Measurements from ENCODE around the gene CALCB.
"Not testable (repeated sequence)": the region's sequence is repeated elsewhere in the genome, so short reads cannot be mapped to it uniquely, and the experiment has no call there.

Gene CALCB, protein sequence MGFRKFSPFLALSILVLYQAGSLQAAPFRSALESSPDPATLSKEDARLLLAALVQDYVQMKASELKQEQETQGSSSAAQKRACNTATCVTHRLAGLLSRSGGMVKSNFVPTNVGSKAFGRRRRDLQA

DNA sequence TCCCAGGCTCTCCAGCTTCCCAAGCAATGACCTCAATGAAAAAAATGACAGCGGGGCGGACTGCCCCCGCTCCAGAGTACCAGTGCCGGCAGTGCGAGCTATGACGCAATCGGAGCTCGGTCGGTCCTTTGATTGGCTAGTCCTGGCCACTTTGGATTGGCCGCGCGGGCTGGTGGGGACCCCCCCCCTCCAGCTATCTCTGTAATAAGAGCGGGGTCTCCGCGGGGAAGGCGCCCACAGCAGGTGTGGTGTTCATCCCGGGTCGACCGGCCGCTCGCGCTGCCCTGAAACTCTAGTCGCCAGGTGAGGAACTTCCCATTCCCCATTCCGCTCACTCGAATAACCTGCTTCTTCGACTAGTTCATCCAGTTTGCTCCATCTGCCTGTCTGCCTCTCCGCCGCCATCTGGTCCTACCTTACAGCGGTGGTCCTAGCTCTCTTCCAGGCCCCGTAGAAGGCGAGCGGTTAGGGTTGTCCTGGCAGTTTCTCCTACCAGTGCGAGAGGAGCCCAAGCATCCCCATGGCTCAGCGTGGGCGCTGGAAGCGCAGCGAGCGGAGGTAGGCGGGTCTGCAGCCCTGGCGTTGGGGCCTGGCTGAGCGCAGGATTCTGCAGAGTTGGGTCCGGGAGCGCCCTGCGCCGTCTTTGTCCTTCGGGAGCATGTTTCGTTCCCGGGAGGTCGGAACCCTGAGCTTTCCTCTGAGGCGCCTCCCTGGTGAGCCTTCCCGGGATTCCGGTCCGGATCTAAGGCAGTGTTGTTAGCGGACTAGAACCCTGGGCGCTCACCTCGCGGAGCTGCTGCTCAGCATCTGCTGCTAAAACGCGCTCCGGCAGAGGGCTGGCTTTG is at the start of gene CALCB:
TSS of gene CALCB (plus strand) at position 233 of the 845 bp plus-strand sequence. CDS start 1,126 bp downstream, outside the sequence.
- H3K36me3 Mint-ChIP-seq, result no peaks in the 10 kb centered on the region
- peaks cover 1% of the 10 kb centered on the region for H3K9me3 Mint-ChIP-seq
- H3K4me1 Mint-ChIP-seq, result peaks cover 19% of the 10 kb centered on the region
- no peak for ATAC-seq
- peaks cover 60% of the 10 kb centered on the region for H3K27me3 Mint-ChIP-seq
- no peak within 1 kb of the TSS for H3K27ac Mint-ChIP-seq
- H3K4me3 Mint-ChIP-seq, result peak within 1 kb of the TSS; percentile 54

DNA sequence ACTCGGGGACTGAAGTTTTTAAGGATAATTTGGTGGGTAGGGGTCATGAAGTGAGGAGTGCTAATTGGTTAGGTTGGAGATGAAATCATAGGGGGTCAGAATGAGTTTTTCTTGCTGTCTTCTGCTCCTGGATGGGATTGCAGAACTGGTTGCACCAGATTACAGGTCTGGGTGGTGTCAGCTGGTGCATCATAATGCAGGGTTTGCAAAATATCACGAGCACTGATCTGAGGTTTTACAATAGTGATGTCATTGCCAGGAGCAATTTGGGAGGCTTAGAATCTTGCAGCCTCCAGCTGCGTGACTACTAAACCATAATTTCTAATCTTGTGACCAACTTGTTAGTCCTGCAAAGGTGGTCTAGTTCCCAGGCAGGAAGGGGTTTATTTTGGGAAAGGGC is 46.4 kb upstream of the CALCB start:
- no peak for ATAC-seq

DNA sequence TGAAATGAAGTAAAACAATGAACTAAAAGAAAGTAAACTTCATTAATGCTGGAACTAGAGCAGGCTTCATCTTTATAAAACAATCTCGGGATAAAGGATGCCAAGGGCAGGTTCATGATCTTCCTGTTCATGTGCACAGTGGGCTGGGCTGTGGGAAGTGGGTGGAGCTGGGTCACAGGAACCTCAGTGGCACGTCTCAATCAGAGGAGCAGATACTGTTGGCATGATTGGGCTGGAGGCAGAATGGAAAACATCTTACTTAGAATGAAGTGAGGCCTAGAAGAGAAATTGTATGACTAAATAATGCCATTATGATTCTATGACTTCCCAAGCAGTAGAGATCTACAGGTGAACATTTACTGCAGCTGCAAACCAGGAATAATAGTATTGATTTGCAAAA is 45.4 kb upstream of the CALCB start:
- Mint-ChIP-seq H3K9me3 (no peaks in the 10 kb centered on the region), H3K27ac (no peak overlapping the region), H3K4me3 (no peak overlapping the region), H3K4me1 (no peaks in the 10 kb centered on the region), H3K27me3 (peaks cover 57% of the 10 kb centered on the region), H3K36me3 (no peaks in the 10 kb centered on the region)
- ATAC-seq, result no peak

More for the DNA sequence above, 46.4 kb upstream of the CALCB start:
- H3K27me3 Mint-ChIP-seq, result peaks cover 58% of the 10 kb centered on the region
- H3K27ac Mint-ChIP-seq, result no peak overlapping the region
- no peaks in the 10 kb centered on the region for H3K9me3 Mint-ChIP-seq
- no peaks in the 10 kb centered on the region for H3K4me1 Mint-ChIP-seq
- no peak overlapping the region for H3K4me3 Mint-ChIP-seq
- no peaks in the 10 kb centered on the region for H3K36me3 Mint-ChIP-seq

DNA sequence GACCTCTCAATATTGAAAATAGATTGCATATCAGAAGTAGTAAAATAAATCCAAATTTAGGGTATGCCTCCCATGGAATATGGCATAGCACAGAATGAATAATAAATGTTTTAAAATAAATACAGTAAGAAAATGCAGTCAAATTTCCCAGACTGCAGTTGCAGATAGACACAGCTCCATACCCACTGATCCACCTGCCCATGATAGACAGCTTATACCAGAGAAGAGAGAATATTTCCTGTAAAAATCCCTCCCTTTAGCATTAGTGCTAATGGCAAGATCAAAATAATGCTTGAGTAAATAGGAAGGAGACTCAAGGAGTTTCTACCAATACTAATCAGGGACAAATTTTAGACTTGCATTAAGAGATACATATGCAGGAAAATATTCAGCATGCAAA is 45.0 kb upstream of the CALCB start:
- no peaks in the 10 kb centered on the region for H3K4me1 Mint-ChIP-seq
- no peak overlapping the region for H3K4me3 Mint-ChIP-seq
- no peak overlapping the region for H3K27ac Mint-ChIP-seq
- H3K27me3 Mint-ChIP-seq, result peaks cover 57% of the 10 kb centered on the region
- no peaks in the 10 kb centered on the region for H3K9me3 Mint-ChIP-seq
- no peak for ATAC-seq
- no peaks in the 10 kb centered on the region for H3K36me3 Mint-ChIP-seq

DNA sequence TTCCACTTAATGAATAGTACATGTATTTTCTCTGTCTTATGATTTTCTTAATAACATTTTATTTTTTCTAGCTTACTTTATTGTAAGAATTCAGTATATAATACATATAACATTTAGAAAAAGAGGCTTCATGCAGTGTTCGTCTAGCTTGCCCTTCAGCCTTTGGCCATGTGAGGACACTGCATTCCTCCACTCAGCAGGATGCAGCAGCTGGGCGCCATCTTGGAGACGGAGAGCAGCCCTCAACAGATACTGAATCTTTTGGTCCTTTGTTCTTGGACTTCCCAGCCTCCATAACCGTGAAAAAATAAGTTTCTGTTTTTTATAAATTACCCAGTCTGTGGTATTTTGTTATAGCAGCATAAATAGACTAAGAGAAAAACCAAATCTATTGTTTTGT is 41.4 kb upstream of the CALCB start:
- ATAC-seq, H3K36me3 Mint-ChIP-seq, H3K4me1 Mint-ChIP-seq, H3K9me3 Mint-ChIP-seq, H3K4me3 Mint-ChIP-seq, H3K27ac Mint-ChIP-seq: not testable (repeated sequence)
- H3K27me3 Mint-ChIP-seq, result peaks cover 34% of the 10 kb centered on the region

DNA sequence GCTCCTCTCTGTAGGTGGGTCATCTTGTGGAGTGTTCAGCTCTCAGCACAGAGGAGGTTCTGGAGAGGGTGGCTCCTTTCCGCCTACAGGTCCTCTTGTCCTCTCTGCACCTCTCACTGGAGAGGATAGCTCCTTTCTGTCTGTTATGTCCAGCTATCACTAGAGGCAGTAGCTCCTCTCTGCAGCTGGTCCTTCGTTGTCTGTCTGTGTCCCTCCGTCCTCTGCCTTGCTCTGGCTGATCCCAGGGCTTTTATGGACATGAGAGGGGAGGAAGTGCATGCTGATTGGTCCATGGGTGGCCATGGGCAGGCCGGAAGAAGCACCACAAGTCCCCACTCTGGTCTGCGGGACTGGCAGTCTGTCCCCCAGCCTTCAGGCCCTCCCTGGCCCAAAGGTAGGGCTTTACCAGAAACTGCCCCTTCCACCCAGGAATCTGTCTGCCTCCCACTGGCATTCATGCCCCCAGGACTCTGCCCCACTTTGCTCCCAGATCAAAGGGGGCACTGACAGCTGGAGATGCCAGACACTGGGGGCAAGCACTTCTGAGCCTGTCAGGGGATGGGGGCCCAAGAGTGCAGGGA is 38.6 kb upstream of the CALCB start:
- H3K27me3 Mint-ChIP-seq, result peaks cover 15% of the 10 kb centered on the region
- no peak overlapping the region for H3K27ac Mint-ChIP-seq
- no peaks in the 10 kb centered on the region for H3K4me1 Mint-ChIP-seq
- H3K4me3 Mint-ChIP-seq, result no peak overlapping the region
- H3K9me3 Mint-ChIP-seq, result no peaks in the 10 kb centered on the region
- ATAC-seq, result no peak
- H3K36me3 Mint-ChIP-seq, result no peaks in the 10 kb centered on the region

DNA sequence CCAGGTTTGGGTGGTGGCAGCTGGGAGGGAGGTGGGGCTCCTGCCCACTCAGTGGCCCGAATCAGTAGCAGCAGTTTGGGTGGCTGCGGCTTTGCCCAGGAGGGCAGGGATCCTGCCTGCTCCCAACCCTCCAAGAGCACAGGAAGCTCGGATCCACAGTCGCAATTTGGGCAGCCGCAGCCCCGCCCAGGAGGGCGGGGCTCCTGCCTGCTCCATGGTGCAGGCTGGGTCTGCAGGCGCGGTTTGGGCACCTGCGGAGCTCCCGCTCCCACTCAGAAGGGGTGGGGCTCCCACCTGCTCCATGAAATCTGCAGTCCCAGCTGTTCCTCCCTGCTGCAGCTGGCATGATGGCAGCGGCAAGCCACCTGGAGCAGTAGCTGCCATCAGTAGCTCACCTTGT is 38.1 kb upstream of the CALCB start:
- no peaks in the 10 kb centered on the region for H3K9me3 Mint-ChIP-seq
- no peaks in the 10 kb centered on the region for H3K4me1 Mint-ChIP-seq
- no peak overlapping the region for H3K27ac Mint-ChIP-seq
- H3K36me3 Mint-ChIP-seq, result no peaks in the 10 kb centered on the region
- no peak for ATAC-seq
- peaks cover 15% of the 10 kb centered on the region for H3K27me3 Mint-ChIP-seq
- no peak overlapping the region for H3K4me3 Mint-ChIP-seq

DNA sequence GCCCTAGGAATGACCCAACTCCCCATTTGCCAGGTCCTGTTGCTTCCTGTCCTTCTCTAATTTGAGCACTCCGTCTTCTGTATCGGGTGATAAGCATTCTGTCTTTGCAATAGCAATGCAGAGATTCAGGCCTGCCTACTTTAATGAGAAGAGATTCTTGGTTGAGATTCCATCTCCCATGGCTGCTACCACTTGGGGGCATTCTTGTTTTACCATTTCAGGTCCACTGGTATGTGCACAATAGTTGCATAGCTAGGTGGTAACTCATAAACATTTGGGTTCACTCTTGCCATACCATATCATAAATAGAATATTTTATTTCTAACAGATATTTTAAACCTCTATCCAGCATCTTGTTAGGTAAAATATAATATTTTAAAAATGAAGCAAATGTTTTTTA is 34.4 kb upstream of the CALCB start:
- no peaks in the 10 kb centered on the region for H3K4me1 Mint-ChIP-seq
- no peak overlapping the region for H3K27ac Mint-ChIP-seq
- no peak overlapping the region for H3K4me3 Mint-ChIP-seq
- H3K27me3 Mint-ChIP-seq, result peaks cover 8% of the 10 kb centered on the region
- no peak for ATAC-seq
- no peaks in the 10 kb centered on the region for H3K9me3 Mint-ChIP-seq
- no peaks in the 10 kb centered on the region for H3K36me3 Mint-ChIP-seq

DNA sequence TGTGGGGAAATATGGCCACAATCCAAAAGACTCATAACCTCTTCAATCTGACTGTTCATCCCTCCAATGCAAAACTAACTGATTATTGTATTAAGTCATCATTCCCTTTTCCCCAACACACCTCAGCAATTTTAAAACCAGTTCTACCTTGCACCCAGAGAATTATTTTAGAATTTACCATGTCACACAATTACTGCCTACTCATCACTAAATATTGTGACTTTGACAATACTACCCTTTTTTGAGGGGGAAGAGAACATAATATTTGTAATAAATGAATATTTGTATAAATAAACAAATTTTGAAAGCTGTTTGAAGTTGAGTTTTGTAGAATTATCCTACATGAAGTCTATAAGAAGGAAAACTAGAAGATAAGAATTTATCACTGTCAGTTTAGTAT is 28.2 kb upstream of the CALCB start:
- ATAC-seq, result no peak
- Mint-ChIP-seq H3K27me3 (no peaks in the 10 kb centered on the region), H3K4me3 (no peak overlapping the region), H3K36me3 (no peaks in the 10 kb centered on the region), H3K27ac (no peak overlapping the region), H3K9me3 (no peaks in the 10 kb centered on the region), H3K4me1 (no peaks in the 10 kb centered on the region)

DNA sequence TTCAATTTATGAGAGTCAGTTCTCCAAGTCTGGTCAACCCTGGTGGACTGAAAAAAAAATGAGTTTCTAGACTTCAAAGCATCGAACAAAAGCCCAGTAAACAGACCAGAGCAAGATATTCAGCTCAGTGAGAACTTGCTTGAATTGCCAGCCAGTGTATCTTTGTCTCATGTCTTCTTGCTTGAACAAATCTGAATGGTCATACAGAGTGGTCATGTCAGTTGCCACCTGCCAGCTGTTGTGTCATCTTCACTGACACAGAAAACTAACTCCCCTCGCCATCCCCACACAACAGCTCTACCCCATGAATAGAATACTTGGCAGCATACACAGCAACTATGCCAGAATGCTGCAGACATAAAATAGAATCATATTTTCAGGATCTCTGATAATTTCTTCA is 27.5 kb upstream of the CALCB start:
- H3K36me3 Mint-ChIP-seq, result no peaks in the 10 kb centered on the region
- no peaks in the 10 kb centered on the region for H3K9me3 Mint-ChIP-seq
- no peaks in the 10 kb centered on the region for H3K4me1 Mint-ChIP-seq
- no peak overlapping the region for H3K27ac Mint-ChIP-seq
- no peak overlapping the region for H3K4me3 Mint-ChIP-seq
- no peak for ATAC-seq
- H3K27me3 Mint-ChIP-seq, result no peaks in the 10 kb centered on the region

DNA sequence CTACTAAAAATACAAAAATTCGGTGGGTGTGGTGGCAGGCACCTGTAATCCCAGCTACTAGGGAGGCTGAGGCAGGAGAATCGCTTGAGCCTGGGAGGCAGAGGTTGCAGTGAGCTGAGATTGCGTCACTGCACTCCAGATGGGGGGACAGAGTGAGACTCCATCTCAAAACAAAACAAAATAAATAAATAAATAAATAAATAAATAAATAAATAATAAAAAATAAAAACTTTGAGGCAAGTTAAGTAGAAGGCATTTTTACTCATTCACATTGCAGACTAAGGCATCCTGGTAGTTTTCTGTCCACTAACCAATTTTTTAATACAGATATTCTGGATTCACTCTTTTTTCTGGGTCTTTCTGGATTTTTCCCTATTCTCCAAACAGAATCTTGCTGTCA is 26.7 kb upstream of the CALCB start:
- not testable (repeated sequence) for H3K27ac Mint-ChIP-seq, H3K9me3 Mint-ChIP-seq, H3K4me3 Mint-ChIP-seq, H3K4me1 Mint-ChIP-seq, H3K36me3 Mint-ChIP-seq, H3K27me3 Mint-ChIP-seq, ATAC-seq

DNA sequence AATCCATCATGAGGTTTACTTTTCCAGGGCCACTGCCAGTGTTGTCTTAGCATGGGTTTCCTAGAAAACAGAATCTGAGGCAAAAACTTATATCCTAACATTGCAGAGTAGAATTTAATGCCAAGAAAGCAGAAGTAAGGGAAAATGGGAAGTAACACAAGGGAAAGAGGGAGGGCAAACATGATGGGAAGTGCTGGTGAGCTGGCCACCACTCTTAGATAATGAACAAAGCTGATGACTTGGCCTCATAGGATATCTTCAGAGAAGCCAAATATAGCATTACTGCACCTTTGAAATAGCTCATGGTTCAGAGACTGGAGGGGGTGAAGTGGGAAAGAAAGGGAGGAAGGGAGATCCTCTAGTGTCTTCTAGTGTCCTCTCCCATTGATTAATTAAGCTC is 24.8 kb upstream of the CALCB start:
- no peak for ATAC-seq
- no peak overlapping the region for H3K27ac Mint-ChIP-seq
- peaks cover 8% of the 10 kb centered on the region for H3K27me3 Mint-ChIP-seq
- H3K4me3 Mint-ChIP-seq, result no peak overlapping the region
- no peaks in the 10 kb centered on the region for H3K9me3 Mint-ChIP-seq
- no peaks in the 10 kb centered on the region for H3K36me3 Mint-ChIP-seq
- no peaks in the 10 kb centered on the region for H3K4me1 Mint-ChIP-seq

DNA sequence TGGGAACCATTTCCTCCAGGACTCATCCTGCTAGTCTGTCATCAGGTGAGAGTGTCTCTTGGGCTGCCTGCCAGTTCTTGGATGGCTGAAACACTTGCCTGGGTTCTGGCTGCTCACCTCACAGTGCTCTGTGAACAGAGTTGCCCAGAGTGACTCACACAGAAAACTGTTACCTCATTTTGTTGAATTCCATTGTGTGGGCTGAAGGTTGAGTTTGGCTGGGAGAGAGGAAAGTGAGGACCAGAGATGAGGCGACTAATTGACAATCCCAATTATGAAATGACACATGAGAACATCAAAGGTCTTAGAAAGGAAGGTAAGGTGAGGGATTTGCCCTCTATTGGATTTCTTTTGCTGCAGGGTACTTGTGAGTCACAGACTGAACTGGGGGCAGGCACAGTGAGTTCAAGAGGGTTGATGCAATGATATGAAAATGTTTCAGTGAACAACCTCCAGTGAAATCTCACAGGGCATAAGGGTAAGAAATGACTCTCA is 20.2 kb upstream of the CALCB start:
- peaks cover 17% of the 10 kb centered on the region for H3K27me3 Mint-ChIP-seq
- no peaks in the 10 kb centered on the region for H3K4me1 Mint-ChIP-seq
- ATAC-seq, result no peak
- H3K9me3 Mint-ChIP-seq, result no peaks in the 10 kb centered on the region
- H3K27ac Mint-ChIP-seq, result no peak overlapping the region
- no peak overlapping the region for H3K4me3 Mint-ChIP-seq
- H3K36me3 Mint-ChIP-seq, result no peaks in the 10 kb centered on the region

DNA sequence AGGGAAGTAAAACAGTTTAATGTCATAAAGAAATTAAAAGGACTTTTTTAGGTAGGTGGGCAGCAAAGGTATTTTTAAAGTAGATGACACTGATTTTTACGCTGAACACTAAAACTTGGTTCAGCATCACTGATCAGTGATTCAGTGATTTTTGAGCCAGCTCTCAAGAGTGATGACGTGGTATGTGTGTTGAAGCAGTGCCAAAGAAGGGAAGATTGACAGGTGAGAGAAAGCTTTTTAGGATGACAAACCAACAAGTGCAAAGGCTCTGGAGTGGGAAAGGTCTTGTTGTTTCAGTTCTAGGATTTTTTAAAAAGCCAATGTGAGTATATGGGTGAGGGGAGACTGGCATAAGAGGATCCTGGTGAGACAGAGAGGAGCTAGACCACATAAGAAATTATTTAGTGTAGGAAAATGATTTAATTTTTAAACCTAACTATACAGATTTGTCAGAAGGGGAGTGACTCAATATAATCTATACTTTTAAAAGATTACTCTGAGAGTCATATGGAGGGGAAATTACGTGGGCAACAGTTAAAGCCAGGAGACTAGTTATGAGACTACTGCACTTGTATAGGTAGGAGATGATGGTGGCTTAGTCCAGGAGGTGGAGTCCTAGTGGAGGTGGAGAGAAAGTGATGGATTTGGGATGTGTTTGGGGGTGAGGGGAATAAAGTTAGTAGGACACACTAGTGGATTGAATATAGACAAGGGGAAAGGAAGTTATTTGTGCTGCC is 17.6 kb upstream of the CALCB start:
- Mint-ChIP-seq H3K4me3 (no peak overlapping the region), H3K4me1 (no peaks in the 10 kb centered on the region), H3K27ac (no peak overlapping the region), H3K9me3 (no peaks in the 10 kb centered on the region), H3K27me3 (peaks cover 42% of the 10 kb centered on the region), H3K36me3 (no peaks in the 10 kb centered on the region)
- ATAC-seq, result peak; percentile 26

DNA sequence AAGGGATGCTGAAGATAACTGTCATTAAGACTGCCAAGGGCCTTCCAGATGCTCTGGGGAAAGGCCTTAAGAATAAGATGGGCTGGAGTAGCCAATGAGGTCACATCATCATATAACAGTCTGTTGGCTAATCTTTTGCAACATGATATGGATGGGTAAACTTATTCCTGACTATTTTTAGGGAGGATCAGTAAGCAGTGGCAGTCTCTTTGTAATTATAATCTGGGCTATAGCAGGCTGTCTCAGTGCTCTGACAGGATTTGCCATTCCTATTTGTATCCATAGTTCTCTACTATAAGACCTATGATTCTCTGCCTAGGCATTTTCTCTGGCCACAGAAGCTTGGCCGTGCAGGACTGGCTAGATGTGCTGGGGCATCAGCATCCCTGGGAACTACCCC is 16.1 kb upstream of the CALCB start:
- H3K9me3 Mint-ChIP-seq, result no peaks in the 10 kb centered on the region
- H3K4me1 Mint-ChIP-seq, result no peaks in the 10 kb centered on the region
- ATAC-seq, result no peak
- no peaks in the 10 kb centered on the region for H3K36me3 Mint-ChIP-seq
- no peak overlapping the region for H3K4me3 Mint-ChIP-seq
- H3K27me3 Mint-ChIP-seq, result peaks cover 50% of the 10 kb centered on the region
- no peak overlapping the region for H3K27ac Mint-ChIP-seq
